Subcutaneous abdominal adipose tissue (tissue), 5 donors: ENCODE results near the gene TM4SF4.

Experiments
- H3K27ac ChIP-seq: one replicate; pipeline ENCODE4 v1.7.0; 2013; ENCODE audit warnings: low read depth, mild to moderate bottlenecking, inconsistent platforms, low read length, moderate library complexity
- H3K27me3 ChIP-seq, 5 donors: one replicate each; pipeline ENCODE4 v1.7.0; 2013; ENCODE audit warnings: low read length in 5 of 5, inconsistent platforms in 1 of 5; ENCODE audit not compliant: control insufficient read depth in 5 of 5, insufficient read depth in 4 of 5
- H3K36me3 ChIP-seq, 5 donors: one replicate each; pipeline ENCODE4 v1.7.0; 2013; ENCODE audit warnings: low read length in 5 of 5; ENCODE audit not compliant: control insufficient read depth in 5 of 5, insufficient read depth in 5 of 5
- H3K4me1 ChIP-seq, 5 donors: one replicate each; pipeline ENCODE4 v1.7.0; 2013; ENCODE audit warnings: low read length in 5 of 5, mild to moderate bottlenecking in 3 of 5, moderate library complexity in 1 of 5; ENCODE audit not compliant: control insufficient read depth in 5 of 5, insufficient read depth in 5 of 5
- H3K4me3 ChIP-seq, 5 donors: one replicate each; pipeline ENCODE4 v1.7.0; 2013; ENCODE audit warnings: low read length in 5 of 5, low read depth in 1 of 5
- H3K9ac ChIP-seq, 5 donors: one replicate each; pipeline ENCODE4 v1.7.0; 2013; ENCODE audit warnings: low read length in 5 of 5, mild to moderate bottlenecking in 4 of 5, moderate library complexity in 3 of 5
- H3K9me3 ChIP-seq, 5 donors: one replicate each; pipeline ENCODE4 v1.7.0; 2013; ENCODE audit warnings: low read length in 5 of 5; ENCODE audit not compliant: control insufficient read depth in 5 of 5
- donor health status: healthy.
- donor health status: healthy.
- donor health status: healthy.
- donor health status: healthy.
- donor health status: healthy.

Gene TM4SF4

DNA sequence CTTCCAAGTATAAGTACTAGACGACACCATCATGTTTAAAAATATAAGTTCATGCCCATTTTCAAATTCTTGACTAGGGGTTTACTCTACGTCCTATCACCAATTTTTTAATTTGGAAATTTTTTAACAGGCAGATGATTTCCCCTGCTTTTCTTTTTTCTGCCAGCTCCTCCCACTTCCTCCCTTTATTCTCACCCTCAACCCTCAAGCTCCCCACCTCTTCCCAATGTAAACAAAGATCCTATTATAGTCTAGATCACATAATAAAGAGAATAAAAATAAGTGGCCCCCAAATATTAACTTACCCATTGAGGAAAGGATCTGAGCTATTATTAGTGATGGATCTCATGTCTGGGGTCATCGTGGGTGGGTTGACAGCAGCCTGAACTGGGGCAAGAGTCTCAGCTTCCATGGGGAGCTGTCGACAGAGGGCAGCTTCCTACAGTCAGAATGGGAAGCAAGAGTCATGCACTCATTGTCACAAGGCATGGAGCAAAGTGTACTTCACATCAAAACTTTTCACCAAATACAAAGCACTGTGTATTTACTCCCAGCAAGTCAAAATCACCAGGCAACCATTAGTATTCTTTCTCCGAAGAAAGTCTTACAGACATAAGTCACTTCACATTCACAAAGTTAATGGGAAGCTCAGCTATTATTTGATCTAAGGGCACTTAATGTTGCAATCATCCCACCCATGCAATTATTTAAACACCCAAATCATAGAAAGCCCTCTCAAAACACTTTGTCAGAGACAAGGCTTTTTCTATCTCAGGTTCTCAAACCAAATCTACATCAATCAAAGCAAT is 53.2 kb downstream of the TM4SF4 start:
- peak overlapping the region; percentile 46 for H3K27ac ChIP-seq
- no peak overlapping the region for H3K4me3 ChIP-seq
- peaks cover 0 to 17% (median 3%) of the 10 kb centered on the region in 5 donors for H3K4me1 ChIP-seq
- no peaks in the 10 kb centered on the region for H3K27me3 ChIP-seq
- H3K9ac ChIP-seq, result no peak overlapping the region
- H3K9me3 ChIP-seq, result no peaks in the 10 kb centered on the region
- H3K36me3 ChIP-seq, result peaks cover 10 to 19% (median 15%) of the 10 kb centered on the region in 5 donors

DNA sequence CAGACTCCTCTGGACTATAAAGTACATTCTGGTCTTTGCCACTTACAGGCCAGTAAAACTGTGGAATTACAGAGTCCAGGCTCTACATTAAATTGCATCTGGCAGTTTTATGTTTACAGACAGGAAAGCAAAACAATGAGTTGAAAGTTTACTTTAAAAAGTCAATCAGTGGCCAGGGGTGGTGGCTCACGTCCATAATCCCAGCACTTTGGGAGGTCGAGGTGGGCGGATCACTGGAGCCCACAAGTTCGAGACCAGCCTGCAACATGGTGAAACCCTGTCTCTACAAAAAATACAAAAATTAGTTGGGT is 53.8 kb downstream of the TM4SF4 start:
- H3K4me1 ChIP-seq, result peaks cover 0 to 22% (median 3%) of the 10 kb centered on the region in 5 donors
- H3K27me3 ChIP-seq, result no peaks in the 10 kb centered on the region
- no peak overlapping the region for H3K27ac ChIP-seq
- no peak overlapping the region for H3K9ac ChIP-seq
- peaks cover 10 to 19% (median 15%) of the 10 kb centered on the region in 5 donors for H3K36me3 ChIP-seq
- H3K9me3 ChIP-seq, result no peaks in the 10 kb centered on the region
- no peak overlapping the region for H3K4me3 ChIP-seq

DNA sequence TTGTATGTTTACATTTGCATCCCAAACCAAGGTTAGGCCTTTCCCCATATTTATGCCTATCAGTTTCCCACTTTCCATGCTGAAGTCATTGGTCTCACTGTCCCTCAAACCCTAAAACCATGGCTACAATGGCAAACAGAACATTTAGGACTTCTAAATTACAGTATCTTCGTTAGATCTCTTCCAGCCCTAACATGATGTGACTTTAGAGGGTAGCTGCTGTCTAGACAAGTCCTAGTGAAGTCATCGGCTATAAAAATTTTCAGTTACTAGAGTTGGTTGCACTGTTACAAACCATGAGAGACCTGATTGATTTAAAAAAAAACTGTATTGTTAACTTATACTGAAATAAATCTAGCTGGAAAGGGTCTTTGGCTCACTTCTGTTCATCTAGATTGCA is 54.6 kb downstream of the TM4SF4 start:
- H3K9me3 ChIP-seq, result no peaks in the 10 kb centered on the region
- peaks cover 2 to 12% (median 9%) of the 10 kb centered on the region in 5 donors for H3K36me3 ChIP-seq
- no peak overlapping the region for H3K4me3 ChIP-seq
- no peak overlapping the region for H3K9ac ChIP-seq
- no peak overlapping the region for H3K27ac ChIP-seq
- no peaks in the 10 kb centered on the region for H3K27me3 ChIP-seq
- H3K4me1 ChIP-seq, result peaks cover 0 to 22% (median 3%) of the 10 kb centered on the region in 5 donors

DNA sequence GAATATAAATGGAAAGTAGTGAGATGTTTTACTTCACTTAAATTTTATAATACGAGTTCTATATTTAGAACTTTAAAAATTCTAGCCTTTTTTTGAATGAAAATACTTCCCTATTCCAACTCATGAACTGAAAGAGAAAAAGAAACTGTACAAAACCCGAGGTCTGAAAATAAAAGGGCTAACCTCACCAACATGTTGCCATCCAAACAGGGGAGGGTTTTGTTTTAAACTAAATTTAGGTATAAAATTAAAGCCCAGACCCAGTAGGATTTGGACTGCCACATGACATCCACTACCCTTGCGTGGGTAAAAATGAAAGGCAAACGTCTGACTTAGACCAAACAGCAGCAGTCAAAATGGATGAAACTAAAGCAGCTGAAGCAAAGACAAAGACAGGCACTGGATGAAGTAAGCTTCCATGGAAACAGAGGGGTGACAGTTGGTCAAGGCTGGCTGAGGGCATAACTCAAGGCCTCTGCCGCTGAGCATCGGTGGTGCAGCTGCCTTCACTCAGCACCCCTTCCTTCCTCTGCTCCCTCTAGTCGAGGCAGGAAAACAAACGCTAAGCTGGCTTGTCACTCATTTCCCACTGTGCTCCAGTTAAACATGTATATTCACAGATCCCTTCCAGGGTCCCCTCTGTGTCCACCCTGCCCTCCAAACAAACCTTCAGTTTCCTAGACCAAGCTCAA is 58.1 kb downstream of the TM4SF4 start:
- Histone ChIP-seq H3K4me3 (peak overlapping the region in 2 of 5 donors; percentile 32 to 41), H3K9ac (no peak overlapping the region), H3K36me3 (no peaks in the 10 kb centered on the region), H3K27me3 (no peaks in the 10 kb centered on the region), H3K4me1 (peaks cover 5 to 41% (median 25%) of the 10 kb centered on the region in 5 donors), H3K27ac (no peak overlapping the region), H3K9me3 (no peaks in the 10 kb centered on the region)

DNA sequence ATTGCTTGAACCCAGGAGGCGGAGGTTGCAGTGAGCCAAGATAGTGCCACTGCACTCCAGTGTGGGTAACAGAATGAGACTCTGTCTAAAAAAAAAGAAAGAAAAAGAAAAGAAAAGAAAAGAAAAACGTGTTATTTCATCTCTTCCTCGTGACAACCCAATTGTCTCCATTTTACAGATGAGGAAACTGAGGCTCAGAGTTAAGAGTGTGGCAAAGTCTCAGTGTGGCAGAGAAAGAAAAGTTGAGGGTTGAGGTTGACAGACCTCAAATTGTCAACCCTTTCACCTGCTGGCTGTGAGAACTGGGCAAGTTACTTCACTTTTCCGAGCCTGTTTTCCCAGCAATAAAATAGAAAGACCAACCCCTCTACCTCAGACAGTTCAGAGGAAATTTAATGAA is 59.6 kb downstream of the TM4SF4 start:
- Histone ChIP-seq H3K36me3 (no peaks in the 10 kb centered on the region), H3K27ac (peak overlapping the region; percentile 9), H3K4me3 (no peak overlapping the region), H3K27me3 (no peaks in the 10 kb centered on the region), H3K9me3 (no peaks in the 10 kb centered on the region), H3K9ac (no peak overlapping the region), H3K4me1 (peaks cover 5 to 35% (median 25%) of the 10 kb centered on the region in 5 donors)

DNA sequence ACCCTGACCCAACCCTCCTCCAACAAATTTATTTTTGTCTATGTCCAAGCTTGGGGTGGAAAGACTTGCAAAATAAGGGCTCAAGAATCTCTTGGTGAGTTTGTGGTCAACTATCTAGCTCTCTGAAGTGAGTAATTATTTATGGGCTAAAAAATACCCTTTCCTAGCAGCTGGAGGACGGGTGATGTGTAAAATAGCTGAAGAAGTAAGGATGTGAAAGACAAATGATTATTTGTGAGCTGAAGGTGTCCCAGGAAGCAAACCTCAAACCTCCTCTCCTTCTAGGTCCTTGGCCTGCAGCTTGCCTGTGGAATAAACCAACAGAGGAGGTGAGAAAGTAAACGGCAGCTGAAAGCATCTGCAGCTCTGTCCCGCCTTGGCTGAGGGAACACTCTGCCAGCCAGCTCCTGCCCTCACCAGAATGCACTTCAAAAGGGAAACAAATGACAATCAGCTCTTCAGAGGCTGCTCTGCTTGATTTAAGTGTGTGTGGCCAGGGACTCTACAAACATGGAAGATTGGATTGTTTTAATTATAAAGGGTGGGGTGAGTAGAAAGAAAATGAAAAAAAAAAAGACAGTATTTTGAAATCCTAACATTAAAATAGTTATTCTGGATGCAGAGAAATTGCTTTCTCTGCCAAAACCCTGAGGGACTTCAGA is 60.3 kb downstream of the TM4SF4 start:
- Histone ChIP-seq H3K27me3 (no peaks in the 10 kb centered on the region), H3K36me3 (no peaks in the 10 kb centered on the region), H3K9me3 (no peaks in the 10 kb centered on the region), H3K27ac (peak overlapping the region; percentile 9), H3K4me1 (peaks cover 5 to 41% (median 26%) of the 10 kb centered on the region in 5 donors), H3K4me3 (no peak overlapping the region), H3K9ac (no peak overlapping the region)

DNA sequence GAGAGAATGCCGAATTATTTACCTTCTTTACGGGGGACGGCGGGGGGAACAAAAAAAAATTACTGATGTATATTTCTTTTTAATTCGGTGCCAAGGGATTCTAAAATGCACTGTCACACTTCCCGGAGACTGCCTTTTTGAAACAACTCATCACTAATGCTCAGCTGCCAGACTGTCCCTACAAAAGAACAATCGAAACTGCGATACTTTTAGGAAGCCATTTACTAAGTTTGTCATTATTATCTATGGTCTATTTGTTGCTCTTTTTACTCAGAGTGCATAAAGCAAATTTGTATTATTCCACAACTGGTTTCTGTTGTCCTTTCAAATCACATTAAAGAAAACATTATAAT is 60.8 kb downstream of the TM4SF4 start:
- Histone ChIP-seq H3K36me3 (no peaks in the 10 kb centered on the region), H3K4me3 (no peak overlapping the region), H3K9me3 (no peaks in the 10 kb centered on the region), H3K27ac (peak overlapping the region; percentile 9), H3K9ac (no peak overlapping the region), H3K27me3 (no peaks in the 10 kb centered on the region), H3K4me1 (peaks cover 5 to 46% (median 30%) of the 10 kb centered on the region in 5 donors)

DNA sequence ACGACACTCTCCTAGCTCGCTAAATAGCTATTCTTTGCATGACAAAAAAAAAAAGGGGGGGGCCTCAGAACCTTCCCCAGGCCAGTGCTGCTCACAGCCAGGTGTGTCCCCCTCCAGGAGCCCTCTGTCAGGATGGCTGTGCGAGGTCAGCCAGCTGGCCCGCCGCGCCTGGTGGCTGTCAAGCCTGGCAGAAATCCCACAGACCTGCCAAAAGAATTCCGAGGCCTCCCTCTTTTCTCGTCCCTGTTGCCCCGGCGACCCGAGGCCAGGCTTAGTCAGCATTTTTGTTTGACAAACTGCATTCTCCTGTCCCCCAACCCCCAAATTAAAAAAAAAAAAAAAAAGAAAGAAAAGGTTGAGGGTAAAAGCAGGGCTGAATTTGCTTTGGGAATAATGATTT is 61.9 kb downstream of the TM4SF4 start:
- Histone ChIP-seq H3K4me1 (peaks cover 5 to 50% (median 36%) of the 10 kb centered on the region in 5 donors), H3K9ac (no peak overlapping the region), H3K27me3 (no peaks in the 10 kb centered on the region), H3K36me3 (peaks cover 0 to 3% (median 0%) of the 10 kb centered on the region in 5 donors), H3K27ac (peak overlapping the region; percentile 17), H3K4me3 (peak overlapping the region in 1 of 5 donors; percentile 28), H3K9me3 (no peaks in the 10 kb centered on the region)

DNA sequence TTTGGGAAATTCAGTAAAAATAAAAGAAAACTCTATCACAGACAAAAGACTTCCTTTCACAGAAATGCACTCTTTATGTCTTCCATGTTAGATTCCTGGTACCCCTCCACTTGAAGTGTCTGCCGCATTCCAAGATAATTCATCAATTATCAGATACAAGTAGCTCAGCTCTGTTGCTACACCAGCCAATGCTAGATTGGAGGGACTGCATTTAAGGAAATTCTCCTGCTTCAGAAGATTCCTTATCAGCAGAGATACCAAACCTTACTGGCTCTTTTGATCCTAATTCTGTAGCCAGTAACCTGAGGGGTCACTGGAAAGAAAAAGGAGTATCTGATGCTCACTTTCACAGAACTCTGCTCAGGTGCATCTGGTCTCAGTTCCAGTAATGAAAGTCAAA is 63.9 kb downstream of the TM4SF4 start:
- no peaks in the 10 kb centered on the region for H3K27me3 ChIP-seq
- peaks cover 5 to 12% (median 7%) of the 10 kb centered on the region in 5 donors for H3K36me3 ChIP-seq
- no peak overlapping the region for H3K9ac ChIP-seq
- H3K4me3 ChIP-seq, result no peak overlapping the region
- peaks cover 5 to 45% (median 40%) of the 10 kb centered on the region in 5 donors for H3K4me1 ChIP-seq
- no peak overlapping the region for H3K27ac ChIP-seq
- H3K9me3 ChIP-seq, result no peaks in the 10 kb centered on the region

DNA sequence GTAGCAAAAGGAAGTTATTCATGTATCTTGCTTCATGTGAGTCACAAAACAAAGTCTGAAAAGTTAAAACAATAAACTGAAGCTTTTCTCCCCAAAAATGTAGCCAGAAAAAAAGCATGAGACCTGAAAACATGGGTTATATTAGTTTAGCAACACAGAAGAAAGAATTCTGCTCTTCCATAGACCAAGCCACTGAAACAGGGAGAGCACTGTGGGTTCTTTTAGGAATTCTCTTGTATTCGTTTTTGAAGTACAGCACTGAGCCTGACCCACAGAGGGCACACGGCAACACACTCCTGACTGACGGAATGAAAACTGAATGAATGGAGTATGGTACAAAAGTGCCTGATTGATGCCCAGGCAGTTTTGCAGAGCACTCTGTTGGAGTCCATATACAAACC is 66.6 kb downstream of the TM4SF4 start:
- H3K27me3 ChIP-seq, result no peaks in the 10 kb centered on the region
- H3K36me3 ChIP-seq, result peaks cover 5 to 12% (median 7%) of the 10 kb centered on the region in 5 donors
- no peak overlapping the region for H3K9ac ChIP-seq
- H3K27ac ChIP-seq, result peak overlapping the region; percentile 55
- peaks cover 3 to 33% (median 29%) of the 10 kb centered on the region in 5 donors for H3K4me1 ChIP-seq
- no peak overlapping the region for H3K4me3 ChIP-seq
- H3K9me3 ChIP-seq, result no peaks in the 10 kb centered on the region
